K562 (cell line): ENCODE data around the gene C18orf63. TPM values are rescaled to one million over a fixed set of nuclear protein-coding genes. Genes with fewer than 3 reads are reported as not detected.

Experiments
- ATAC-seq: fragments of 200-7000 bp; cut with Tn5 transposase; 3 replicates; pipeline ENCODE4 v1.9.1; 2020; ENCODE audit warnings: moderate library complexity
- BruUV-seq: library from RNA; stranded (reverse); fragments of 400-500 nt; replicated peaks from 2 replicates; lab custom pipeline; 2021; lab: Mats Ljungman, UMichigan
- CTCF ChIA-PET: fragments of 300-600 bp; formaldehyde crosslinking; extraction: SDS; loops from one replicate; lab custom pipeline; 2021; ENCODE audit warnings: low intra/inter-chr PET ratio; lab: Yijun Ruan, JAX
- POLR2A ChIA-PET: fragments of 300-600, 350-650 bp; sonication (Branson Sonifier 250); formaldehyde crosslinking; extraction: SDS; loops from one replicate; lab custom pipeline; 2021; ENCODE audit warnings: antibody characterized with exemption, inconsistent platforms; lab: Yijun Ruan, JAX
- DNase-seq, 4 experiments: peaks; one replicate each; pipeline versions ENCODE4 v3.0.0 to v3.0.0-alpha.2; 2011 to 2018; ENCODE audit warnings: low spot score in 3 of 4, mixed read lengths in 3 of 4; ENCODE audit errors: extremely low read depth in 1 of 4
- FAIRE-seq: peaks from 2 replicates; lab custom pipeline; 2011; peaks lifted over from hg19 to GRCh38; lab: Jason Lieb, UNC
- H2AFZ ChIP-seq: 2 replicates; pipeline ENCODE4 v1.6.0; 2011; ENCODE audit warnings: low read depth, low read length, control low read depth, inconsistent platforms
- H3K27ac ChIP-seq: fragments of 200-600 bp; 3 replicates; pipeline ENCODE4 v1.8.0; 2011; ENCODE audit warnings: low read depth, mild to moderate bottlenecking, control low read depth, inconsistent platforms, low read length, moderate library complexity, mixed read lengths; ENCODE audit errors: extremely low read depth
- H3K27me3 ChIP-seq, 2 experiments: fragments of 300-600 bp in 1 of 2; 2 replicates in 1 of 2; 3 replicates in 1 of 2; pipeline versions ENCODE4 v1.6.0 to v1.8.0; 2011; ENCODE audit warnings: inconsistent platforms in 2 of 2, low read length in 2 of 2, mild to moderate bottlenecking in 1 of 2, mixed read lengths in 1 of 2, moderate library complexity in 1 of 2; ENCODE audit not compliant: control insufficient read depth in 2 of 2, insufficient read depth in 2 of 2
- H3K36me3 ChIP-seq: fragments of 300-600 bp; 3 replicates; pipeline ENCODE4 v1.8.0; 2011; ENCODE audit warnings: mild to moderate bottlenecking, low read length, inconsistent platforms; ENCODE audit not compliant: control insufficient read depth, insufficient read depth
- H3K4me1 ChIP-seq, 2 experiments: fragments of 200-600 bp in 1 of 2; replicated peaks in 1 of 2; 2 replicates in 1 of 2; 3 replicates in 1 of 2; pipeline versions ENCODE4 v1.5.1 to v1.8.0; 2011; ENCODE audit warnings: inconsistent platforms in 2 of 2, low read length in 2 of 2, mild to moderate bottlenecking in 1 of 2, mixed read lengths in 1 of 2, moderate library complexity in 1 of 2; ENCODE audit not compliant: control insufficient read depth in 2 of 2, insufficient read depth in 2 of 2
- H3K4me2 ChIP-seq: 2 replicates; pipeline ENCODE4 v1.6.1; 2011; ENCODE audit warnings: low read length, control low read depth, inconsistent platforms, mixed read lengths; ENCODE audit not compliant: insufficient read depth
- H3K4me3 ChIP-seq: fragments of 200-600 bp; sonication (generic), shearing (Covaris generic); 2 replicates; pipeline ENCODE4 v1.5.1; 2016; ENCODE audit warnings: control low read depth, inconsistent platforms
- H3K79me2 ChIP-seq: fragments of 200-600 bp; 3 replicates; pipeline ENCODE4 v1.8.0; 2011; ENCODE audit warnings: low read length, inconsistent platforms; ENCODE audit not compliant: control insufficient read depth, insufficient read depth
- H3K9ac ChIP-seq, 2 experiments: 2 replicates each; pipeline versions ENCODE4 v1.6.0 to v1.6.1; 2011; ENCODE audit warnings: low read depth in 2 of 2, low read length in 2 of 2, control low read depth in 1 of 2, inconsistent platforms in 1 of 2, mild to moderate bottlenecking in 1 of 2, mixed read lengths in 1 of 2; ENCODE audit not compliant: insufficient read depth in 1 of 2
- H3K9me1 ChIP-seq: one replicate; pipeline ENCODE4 v1.6.0; 2011; ENCODE audit warnings: inconsistent platforms, mild to moderate bottlenecking, low read length, moderate library complexity; ENCODE audit not compliant: control insufficient read depth, insufficient read depth
- H3K9me3 ChIP-seq: replicated peaks from 2 replicates; pipeline ENCODE4 v1.5.1; 2011; ENCODE audit warnings: low read depth, low read length, inconsistent platforms; ENCODE audit not compliant: control insufficient read depth, insufficient read depth
- H4K20me1 ChIP-seq: replicated peaks from 2 replicates; pipeline ENCODE4 v1.6.1; 2011; ENCODE audit warnings: low read length, inconsistent platforms, mixed read lengths; ENCODE audit not compliant: control insufficient read depth, insufficient read depth
- ARID1B ChIP-seq: fragments of 450-650 bp; IDR thresholded peaks from 2 replicates; pipeline ENCODE4 v1.6.1; 2016; ENCODE audit warnings: antibody characterized with exemption, mild to moderate bottlenecking, inconsistent platforms
- SFPQ ChIP-seq: fragments of 200-400 bp; formaldehyde crosslinking; IDR thresholded peaks from 2 replicates; pipeline ENCODE4 v1.6.1; 2017; ENCODE audit warnings: mild to moderate bottlenecking, low read depth, low read length, moderate library complexity
- WGBS: fragments of 100-300 bp; shearing (Covaris generic); methylation state at CpG from one replicate; pipeline ENCODE4 v1.1.6; 2016; ENCODE audit warnings: low coverage, mixed read lengths; ENCODE audit not compliant: insufficient coverage; ENCODE audit errors: missing lambda C conversion rate; 5-methylcytosine and 5-hydroxymethylcytosine counted together
- in situ Hi-C: fragments of 300-500 bp; cut with MboI; formaldehyde crosslinking; loops from 4 replicates; pipeline ENCODE4 v1.15.0; 2018; ENCODE audit warnings: inconsistent platforms, mixed read lengths
- intact Hi-C: fragments of 100-400 bp; cut with micrococcal nuclease; formaldehyde crosslinking; loops from 2 replicates; pipeline ENCODE4 v1.14.2; 2022
- polyA plus RNA-seq, 8 experiments: library from polyadenylated mRNA; depleted of rRNA in 4 of 8; stranded (reverse) in 5 of 8; unstranded in 3 of 8; fragments of >200 nt; fragmentation: Nextera tagmentation in 2 of 8; fragmentation: Illumina TruSeq in 1 of 8; extraction: Ambion mirVana in 2 of 8; extraction: Trizol in 1 of 8; gene quantifications; 2 replicates each; pipeline versions ENCODE4 v1.2.1 to v1.2.3, GENCODE V29; 2011 to 2014; ENCODE audit warnings: inconsistent platforms in 1 of 8, missing spikeins in 1 of 8
- total RNA-seq, 7 experiments: library from RNA; depleted of rRNA in 6 of 7; stranded (reverse); fragments of >200 nt in 6 of 7; fragmentation: Illumina TruSeq in 2 of 7; extraction: Trizol in 2 of 7; gene quantifications; 2 replicates each; pipeline versions ENCODE4 v1.2.1 to v1.2.3, GENCODE V29; 2011 to 2021; ENCODE audit warnings: low replicate concordance in 1 of 7

Gene C18orf63
- total and polyA plus RNA-seq, 9 of the 15 experiments (the other 6 are each of a cell fraction or from before 2014, with no cell fraction given): not detected

GRCh38 chr18:74281011-74281979 is 34.3 kb upstream of the C18orf63 start:
- no peak overlapping the region for H3K4me3 ChIP-seq
- no TSS peak for BruUV-seq
- H3K9me3 ChIP-seq: no peaks in the 10 kb centered on the region
- H3K36me3 ChIP-seq: no peaks in the 10 kb centered on the region
- no peak overlapping the region for H2AFZ ChIP-seq
- no peaks in the 10 kb centered on the region for H3K9me1 ChIP-seq
- intact Hi-C loops: no loop called here
- no peak for FAIRE-seq
- no peak for ATAC-seq
- WGBS: 29% methylated on average over 4 of the region's 4 CpGs
- POLR2A ChIA-PET: no interaction called here
- no peak overlapping the region for H3K9ac ChIP-seq
- TF ChIP-seq SFPQ (no peak), ARID1B (0 out of 2 replicates have a peak, but pooled peaks have one; percentile 14)
- no peaks in the 10 kb centered on the region for H3K79me2 ChIP-seq
- no peak overlapping the region for H3K27ac ChIP-seq
- no peak overlapping the region for H3K4me2 ChIP-seq
- no peaks in the 10 kb centered on the region for H4K20me1 ChIP-seq
- DNase-seq: no peak
- no peaks in the 10 kb centered on the region for H3K27me3 ChIP-seq
- CTCF ChIA-PET: no interaction called here
- H3K4me1 ChIP-seq: no peaks in the 10 kb centered on the region; a peak in 1 of 5 replicates
- in situ Hi-C loops: no loop called here
